ENCODE measurements around the gene NOA1.
"Not testable (repeated sequence)": the region's sequence is repeated elsewhere in the genome, so short reads cannot be mapped to it uniquely, and the experiment has no call there.

NOA1 gene

DNA sequence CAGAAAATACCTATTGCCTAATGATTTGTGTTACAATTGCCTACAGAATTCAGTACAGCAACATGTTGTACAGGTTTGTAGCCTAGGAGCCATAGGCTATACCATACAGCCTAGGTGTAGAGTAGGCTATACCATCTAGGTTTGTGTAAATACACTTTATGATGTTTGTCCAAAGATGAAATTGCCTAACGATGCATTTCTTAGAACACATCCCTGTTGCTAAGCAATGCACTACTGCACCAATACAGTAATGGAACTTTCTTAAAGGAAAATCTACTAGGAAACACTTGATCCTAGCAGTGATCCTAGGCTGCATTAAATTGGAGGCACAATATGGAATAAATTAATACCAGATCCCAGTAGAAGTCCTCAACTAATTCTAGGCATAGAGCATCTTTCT lies 18.3 kb downstream of the NOA1 start:
- DNase-seq (ENCODE audit: low read depth in 2 of 2, low spot score in 1 of 2), result no peak

DNA sequence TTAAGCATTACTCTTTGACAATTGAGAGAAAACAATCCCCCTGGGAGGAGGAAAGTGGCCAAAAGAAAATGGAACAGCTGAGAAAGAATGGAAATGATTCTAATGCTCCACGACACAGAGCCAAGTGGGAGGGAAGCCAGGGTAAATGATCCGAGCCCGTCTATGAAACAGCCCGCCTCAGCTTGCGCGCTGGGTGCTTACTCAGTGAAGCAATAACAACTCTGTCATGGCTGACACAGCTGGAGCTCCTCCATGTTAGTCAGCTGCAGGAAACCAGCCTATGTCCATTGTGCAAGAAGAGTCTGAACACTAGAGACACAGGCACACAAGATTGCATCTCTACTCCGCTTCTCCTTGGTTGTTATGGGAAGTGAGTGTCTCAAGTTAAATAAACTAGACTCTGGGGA lies 19.3 kb downstream of the NOA1 start:
- no peak for DNase-seq (ENCODE audit: low read depth in 2 of 2, low spot score in 1 of 2)

- no peak for DNase-seq (ENCODE audit: low read depth in 2 of 2, low spot score in 1 of 2)
These were observed 23.5 kb downstream of the NOA1 start for GRCh38 chr4:56953680-56954520.

- no peak for DNase-seq (ENCODE audit: low read depth in 2 of 2, low spot score in 1 of 2)
These were observed 36.0 kb downstream of the NOA1 start for GRCh38 chr4:56941403-56941802.

GRCh38 chr4:56940971-56941370 lies 36.4 kb downstream of the NOA1 start:
- no peak for DNase-seq (ENCODE audit: low read depth in 2 of 2, low spot score in 1 of 2)

- DNase-seq (ENCODE audit: low read depth in 2 of 2, low spot score in 1 of 2), result no peak
These were observed 37.0 kb downstream of the NOA1 start for GRCh38 chr4:56940403-56940802.

GRCh38 chr4:56939826-56940225 lies 37.6 kb downstream of the NOA1 start:
- DNase-seq (ENCODE audit: low read depth in 2 of 2, low spot score in 1 of 2), result not testable (repeated sequence)

DNA sequence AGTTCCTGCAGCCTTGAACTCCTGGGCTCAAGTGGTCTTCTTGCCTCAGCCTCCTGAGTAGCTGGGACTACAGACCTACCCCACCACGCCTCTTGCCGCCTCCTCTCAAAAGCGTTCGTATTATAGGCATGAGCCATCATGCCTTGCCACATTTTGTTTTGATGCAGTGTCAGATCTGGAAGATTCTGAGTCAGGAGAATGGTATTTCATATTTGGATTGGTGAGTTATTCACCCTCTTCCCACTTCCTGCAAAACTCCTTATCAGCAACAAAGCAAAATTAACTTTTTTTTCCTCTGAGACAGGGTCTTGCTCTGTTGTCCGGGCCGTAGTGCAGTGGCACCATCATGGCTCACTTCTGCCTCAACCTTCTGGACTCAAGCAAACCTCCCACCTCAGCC lies 40.1 kb downstream of the NOA1 start:
- DNase-seq (ENCODE audit: low read depth in 2 of 2, low spot score in 1 of 2), result no peak

DNA sequence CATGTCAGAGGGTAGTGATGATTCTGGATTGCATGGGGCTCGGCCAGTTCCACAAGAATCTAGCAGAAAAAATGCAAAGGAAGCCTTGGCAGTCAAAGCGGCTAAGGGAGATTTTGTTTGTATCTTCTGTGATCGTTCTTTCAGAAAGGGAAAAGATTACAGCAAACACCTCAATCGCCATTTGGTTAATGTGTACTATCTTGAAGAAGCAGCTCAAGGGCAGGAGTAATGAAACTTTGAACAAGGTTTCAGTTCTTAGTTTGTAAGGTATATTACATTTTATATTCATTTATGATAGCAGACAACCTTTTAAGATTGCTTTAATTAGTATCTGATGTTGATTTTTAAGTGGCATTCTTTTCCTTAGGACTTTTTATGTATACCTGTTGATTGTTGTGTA lies 45.5 kb downstream of the NOA1 start:
- no peak for DNase-seq (ENCODE audit: low read depth in 2 of 2, low spot score in 1 of 2)

- DNase-seq (ENCODE audit: low read depth in 2 of 2, low spot score in 1 of 2), result no peak
These were observed 46.8 kb downstream of the NOA1 start for GRCh38 chr4:56930638-56931037.

DNA sequence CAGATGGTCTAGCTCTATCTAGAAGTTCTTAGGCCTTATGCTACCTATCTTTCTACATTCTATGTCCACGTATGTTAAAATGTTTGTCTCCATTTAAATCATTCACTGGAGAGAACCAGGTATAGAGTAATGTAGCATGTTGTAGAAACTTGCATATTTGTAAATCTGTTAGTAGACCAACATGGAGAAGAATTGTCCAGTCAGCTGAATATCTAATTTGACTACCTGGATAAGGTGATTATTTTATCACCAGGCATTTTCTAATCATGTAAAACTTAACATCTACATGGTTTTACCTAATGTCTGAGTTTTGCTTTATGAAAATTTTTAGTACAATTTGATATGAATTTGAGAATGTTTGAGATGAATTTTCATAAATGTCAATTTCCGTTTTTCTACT lies 50.2 kb downstream of the NOA1 start:
- no peak for DNase-seq (ENCODE audit: low read depth in 2 of 2, low spot score in 1 of 2)

- not testable (repeated sequence) for DNase-seq (ENCODE audit: low read depth in 2 of 2, low spot score in 1 of 2)
These were observed 62.4 kb downstream of the NOA1 start for GRCh38 chr4:56914977-56915376.

- DNase-seq (ENCODE audit: low read depth in 2 of 2, low spot score in 1 of 2), result no peak
These were observed 63.1 kb downstream of the NOA1 start for GRCh38 chr4:56914336-56914735.
